EH (cell line): ENCODE data around the gene PSME2.

Source experiments
- DNase-seq: peaks from one replicate; pipeline ENCODE4 v3.0.0-alpha.2; 2015; ENCODE audit warnings: low read depth

The PSME2 gene

GRCh38 chr14:24151404-24152080, 5.1 kb upstream of the PSME2 start:
- no peak for DNase-seq

GRCh38 chr14:24150993-24151392, 4.6 kb upstream of the PSME2 start:
- no peak for DNase-seq

- DNase-seq: no peak
Observed at GRCh38 chr14:24150567-24150966, 4.2 kb upstream of the PSME2 start.

- DNase-seq: no peak
Observed at GRCh38 chr14:24150061-24150460, 3.7 kb upstream of the PSME2 start.

DNA sequence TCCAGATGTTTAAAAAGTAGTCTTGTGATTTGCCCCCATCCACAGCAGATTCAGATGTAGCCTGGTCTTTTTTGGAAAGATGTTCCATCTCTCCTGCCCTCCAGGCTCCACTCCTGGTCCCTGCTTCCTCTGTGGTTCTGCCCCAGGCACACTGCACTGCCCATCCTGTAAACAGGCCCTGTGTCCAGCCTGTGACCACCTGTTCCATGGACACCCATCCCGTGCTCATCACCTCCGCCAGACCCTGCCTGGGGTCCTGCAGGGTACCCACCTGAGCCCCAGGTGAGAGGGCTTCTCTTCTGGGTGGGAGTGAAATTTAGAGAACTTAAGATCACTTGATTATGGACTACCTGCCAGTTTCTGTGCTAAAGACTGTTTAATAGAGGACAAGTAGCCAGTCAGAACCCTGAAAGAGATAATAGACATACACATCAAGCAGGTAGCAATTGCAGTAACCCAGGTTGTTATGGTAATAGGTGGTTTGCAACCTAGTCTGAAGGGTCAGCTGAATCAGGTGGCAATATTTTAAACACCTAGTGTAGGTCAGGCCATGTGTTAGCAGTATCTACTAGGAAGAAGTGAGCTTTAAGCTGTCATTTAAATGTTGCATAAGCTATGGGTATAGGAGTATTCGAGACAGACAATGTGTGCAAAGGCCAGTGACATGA, 3.0 kb upstream of the PSME2 start:
- DNase-seq: no peak

DNA sequence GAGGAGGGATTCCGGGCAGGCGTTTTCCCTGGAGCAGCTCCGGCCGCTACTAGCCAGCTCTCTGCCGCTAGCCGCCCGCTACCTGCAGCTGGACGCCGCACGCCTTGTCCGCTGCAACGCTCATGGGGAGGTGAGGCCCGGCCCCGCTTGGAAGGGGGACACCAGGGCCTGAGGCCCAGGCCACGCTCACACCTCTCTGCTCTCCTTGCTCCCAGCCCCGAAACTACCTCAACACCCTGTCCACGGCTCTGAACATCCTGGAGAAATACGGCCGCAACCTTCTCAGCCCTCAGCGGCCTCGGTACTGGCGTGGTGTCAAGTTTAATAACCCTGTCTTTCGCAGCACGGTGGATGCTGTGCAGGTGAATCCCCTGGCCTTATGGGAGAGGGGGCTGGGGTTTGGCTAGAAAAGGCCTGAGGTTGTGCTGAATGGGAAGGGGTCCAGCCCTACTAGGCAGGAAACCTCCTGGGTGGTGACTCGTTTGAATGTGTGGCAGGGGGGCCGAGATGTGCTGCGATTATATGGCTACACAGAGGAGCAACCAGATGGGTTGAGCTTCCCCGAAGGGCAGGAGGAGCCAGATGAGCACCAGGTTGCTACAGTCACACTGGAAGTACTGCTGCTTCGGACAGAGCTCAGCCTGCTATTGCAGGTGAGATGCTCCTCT, 1.5 kb upstream of the PSME2 start:
- no peak for DNase-seq

DNA sequence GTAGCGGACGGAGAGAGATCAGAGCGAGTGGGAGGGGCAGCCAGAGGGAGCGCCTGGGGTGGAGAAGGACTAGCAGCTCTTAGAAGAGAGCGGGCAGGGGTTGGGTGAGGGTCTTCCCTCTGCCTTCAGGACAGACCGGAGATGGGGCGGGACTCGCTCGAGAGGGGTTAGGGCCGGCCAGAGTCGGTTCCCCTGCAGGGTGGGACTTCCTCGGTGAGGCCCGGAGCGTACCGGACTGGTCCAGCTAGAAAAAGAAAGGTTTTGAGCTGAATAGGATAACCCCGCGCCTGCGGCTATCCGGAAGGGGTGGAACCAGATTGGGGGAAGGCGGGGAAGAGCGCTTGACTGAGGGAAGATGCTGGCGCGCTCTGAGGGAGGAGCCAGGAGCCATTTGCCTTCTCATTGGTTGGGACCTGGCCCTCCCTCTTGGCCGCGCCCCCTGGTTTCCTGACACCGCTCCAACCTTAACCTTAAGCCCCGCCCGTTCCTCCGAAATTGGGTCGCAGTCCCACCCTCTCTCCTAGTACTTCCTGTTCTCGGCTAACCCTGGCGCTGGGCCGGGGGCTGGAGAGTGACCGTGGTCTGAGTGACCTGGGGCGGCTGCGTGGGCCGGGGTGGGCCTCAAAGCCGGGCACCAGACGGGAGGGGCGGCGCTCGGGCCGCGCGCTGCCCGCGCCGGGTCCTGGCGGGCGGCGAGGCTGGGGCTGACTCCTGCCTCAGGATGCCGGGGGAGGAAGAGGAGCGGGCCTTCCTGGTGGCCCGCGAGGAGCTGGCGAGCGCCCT, 759 bp upstream of the PSME2 start, which contains the start of gene RNF31:
TSS of gene RNF31 (plus strand) at position 521 of the 783 bp plus-strand sequence. CDS start at position 722, 201 bp downstream.
- peak; percentile 99 for DNase-seq

DNA sequence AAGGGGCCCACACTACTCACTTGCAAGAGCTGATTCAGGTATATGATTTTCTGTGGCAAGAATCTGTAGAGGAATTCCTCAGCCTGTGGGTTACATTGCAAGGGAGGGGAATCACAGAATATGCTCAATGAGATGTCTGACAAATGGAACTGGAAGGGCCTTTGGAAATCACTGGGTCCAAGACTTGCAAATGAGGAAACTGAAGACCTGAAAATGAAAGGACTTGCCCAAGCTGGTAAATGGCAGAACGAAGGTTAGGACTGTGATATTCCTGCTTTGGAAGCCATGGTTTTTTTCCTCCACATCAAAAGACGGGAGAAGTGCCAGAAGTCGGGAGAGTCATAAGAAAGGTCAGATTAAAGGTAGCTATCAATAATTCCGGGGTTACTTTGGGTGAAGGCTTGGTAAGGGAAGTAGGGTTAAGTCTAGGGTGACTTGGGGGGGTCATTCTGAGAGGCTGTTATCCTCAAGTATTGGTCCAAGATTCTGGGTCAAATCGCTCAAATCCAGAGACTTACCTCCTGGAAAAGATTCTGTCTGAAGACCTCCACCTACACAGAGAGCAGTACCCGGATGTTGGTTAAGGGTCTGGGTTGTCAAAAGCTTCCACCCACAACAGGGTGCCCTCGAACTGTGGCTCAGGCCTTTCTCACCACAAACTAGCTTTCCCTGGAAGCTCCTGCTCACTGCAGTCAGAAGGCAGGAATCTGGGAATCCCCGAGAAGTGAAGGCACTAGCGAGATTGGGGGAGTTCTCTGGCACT, 539 bp downstream of the PSME2 start:
- peak; percentile 16 for DNase-seq

DNA sequence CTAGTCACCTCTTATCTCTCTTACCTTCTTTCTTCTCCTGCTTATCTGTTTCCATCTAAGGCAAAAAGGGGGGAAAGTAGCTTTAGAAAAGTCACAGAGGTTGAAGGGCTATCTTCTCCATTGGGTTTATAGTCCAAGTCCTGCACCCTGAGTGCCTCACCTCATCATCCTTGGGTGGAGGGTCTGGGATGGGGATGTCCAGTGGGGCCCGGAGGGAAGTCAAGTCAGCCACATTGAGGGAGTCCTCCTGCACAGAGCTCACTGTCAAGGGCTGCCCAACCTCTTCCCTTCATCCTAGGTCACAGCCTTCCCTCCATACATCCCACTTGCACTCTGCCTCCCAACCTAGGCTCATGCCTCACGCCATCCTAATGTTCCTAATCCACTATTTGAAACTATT, 1.2 kb downstream of the PSME2 start:
- DNase-seq: no peak

- DNase-seq: no peak
Observed at GRCh38 chr14:24144451-24144850, 2.0 kb downstream of the PSME2 start.

GRCh38 chr14:24143511-24143910, 2.9 kb downstream of the PSME2 start:
- DNase-seq: peak; percentile 22

GRCh38 chr14:24141097-24141880, 5.1 kb downstream of the PSME2 start, which contains the start of gene EMC9:
Gene EMC9, minus strand, starts transcription at chr14:24141591. Its CDS starts 287 bp downstream, at chr14:24141304.
- DNase-seq: peak; percentile 100

DNA sequence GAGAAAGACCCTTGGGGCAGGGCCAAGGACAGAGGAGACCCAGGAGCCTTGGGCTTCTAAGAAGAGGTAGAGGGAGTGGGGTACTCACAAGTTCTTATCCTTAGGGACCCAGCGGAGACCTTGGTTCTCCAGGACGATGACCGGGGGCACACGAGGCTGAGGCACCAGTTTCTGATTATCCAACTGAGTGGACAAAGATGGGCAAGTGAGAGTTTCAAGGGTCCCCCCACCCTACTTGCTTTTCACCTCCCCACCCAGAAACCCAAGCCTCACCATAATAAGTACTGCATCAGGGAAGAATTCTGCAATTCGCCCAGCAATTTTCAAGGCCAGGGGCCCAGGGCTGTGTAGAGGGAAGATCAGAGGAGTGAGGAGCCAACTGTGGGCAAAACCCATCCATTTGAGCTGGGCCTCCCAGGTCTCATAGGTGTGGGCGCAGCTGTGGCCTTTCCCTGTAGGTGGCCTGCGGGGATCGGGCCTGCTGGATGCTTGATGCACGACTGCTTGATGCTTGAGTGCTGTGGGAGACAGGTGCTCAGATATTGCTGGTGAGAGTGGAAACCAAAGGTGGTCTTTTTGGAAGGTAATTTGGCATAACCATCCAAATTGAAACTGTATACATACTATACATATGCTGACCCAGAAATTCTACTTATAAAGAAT, 7.0 kb downstream of the PSME2 start:
- DNase-seq: no peak

GRCh38 chr14:24138396-24139271, 7.8 kb downstream of the PSME2 start:
- DNase-seq: no peak

- DNase-seq: no peak
Observed at GRCh38 chr14:24137529-24138395, 8.6 kb downstream of the PSME2 start.

- DNase-seq: peak; percentile 3
Observed at GRCh38 chr14:24136684-24137528, 9.5 kb downstream of the PSME2 start.
